SHP77 treated with DMSO at 0.1 percent for 48 hours (cell line): ENCODE measurements around the gene RUVBL2.

Source experiments
- DNase-seq: peaks from one replicate; lab custom pipeline; 2025; lab: John Stamatoyannopoulos, UW

The RUVBL2 gene

DNA sequence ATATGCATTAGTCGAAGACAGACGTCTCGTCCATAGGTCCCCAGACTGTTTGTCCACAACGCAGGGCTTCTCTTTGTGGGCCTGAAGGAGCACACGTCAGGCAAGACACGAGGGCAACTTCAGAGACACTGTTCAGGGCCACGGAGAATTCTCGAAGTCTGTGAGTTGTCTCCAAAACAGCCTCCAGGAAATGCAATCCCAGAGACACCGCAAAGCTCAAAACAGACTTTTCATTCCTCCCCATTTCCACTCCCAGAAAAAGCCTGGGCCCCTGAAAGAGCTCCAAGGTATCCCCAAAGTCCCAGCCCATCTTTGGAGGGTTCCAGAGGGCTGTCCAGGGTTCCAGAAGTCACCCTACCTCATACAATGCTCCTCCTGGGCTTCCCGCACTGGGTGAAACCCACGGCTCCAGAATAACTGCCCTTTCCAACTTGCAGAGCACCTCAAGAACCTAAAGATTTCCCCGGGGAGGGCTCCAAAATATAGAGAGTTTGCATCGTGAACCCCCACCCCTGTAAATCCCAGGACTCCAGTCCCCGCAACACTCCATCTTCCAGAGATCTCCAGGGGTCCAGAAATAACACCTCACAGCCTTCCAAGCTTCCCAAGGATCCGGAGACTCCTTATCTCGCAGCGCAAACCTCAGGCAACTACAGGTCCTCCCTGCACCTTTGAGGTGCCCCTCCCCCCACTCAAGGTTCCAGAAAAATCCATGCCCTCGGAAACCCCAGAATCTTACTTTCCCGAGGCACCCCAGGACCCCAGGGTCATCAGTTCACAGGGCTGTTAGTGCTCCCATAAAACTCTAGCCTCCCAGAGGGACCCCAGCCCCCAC is 29.3 kb upstream of the RUVBL2 start:
- DNase-seq: no peak

- DNase-seq: peak; percentile 88
Observed at GRCh38 chr19:48965040-48965805, 28.5 kb upstream of the RUVBL2 start, which contains the start of gene FTL. TSS of gene FTL (plus strand) at chr19:48965309. CDS start at chr19:48965508, 199 bp downstream.

- peak; percentile 72 for DNase-seq
Observed at GRCh38 chr19:48965806-48966540, 27.7 kb upstream of the RUVBL2 start.

GRCh38 chr19:48966541-48967345 is 26.9 kb upstream of the RUVBL2 start:
- no peak for DNase-seq

DNA sequence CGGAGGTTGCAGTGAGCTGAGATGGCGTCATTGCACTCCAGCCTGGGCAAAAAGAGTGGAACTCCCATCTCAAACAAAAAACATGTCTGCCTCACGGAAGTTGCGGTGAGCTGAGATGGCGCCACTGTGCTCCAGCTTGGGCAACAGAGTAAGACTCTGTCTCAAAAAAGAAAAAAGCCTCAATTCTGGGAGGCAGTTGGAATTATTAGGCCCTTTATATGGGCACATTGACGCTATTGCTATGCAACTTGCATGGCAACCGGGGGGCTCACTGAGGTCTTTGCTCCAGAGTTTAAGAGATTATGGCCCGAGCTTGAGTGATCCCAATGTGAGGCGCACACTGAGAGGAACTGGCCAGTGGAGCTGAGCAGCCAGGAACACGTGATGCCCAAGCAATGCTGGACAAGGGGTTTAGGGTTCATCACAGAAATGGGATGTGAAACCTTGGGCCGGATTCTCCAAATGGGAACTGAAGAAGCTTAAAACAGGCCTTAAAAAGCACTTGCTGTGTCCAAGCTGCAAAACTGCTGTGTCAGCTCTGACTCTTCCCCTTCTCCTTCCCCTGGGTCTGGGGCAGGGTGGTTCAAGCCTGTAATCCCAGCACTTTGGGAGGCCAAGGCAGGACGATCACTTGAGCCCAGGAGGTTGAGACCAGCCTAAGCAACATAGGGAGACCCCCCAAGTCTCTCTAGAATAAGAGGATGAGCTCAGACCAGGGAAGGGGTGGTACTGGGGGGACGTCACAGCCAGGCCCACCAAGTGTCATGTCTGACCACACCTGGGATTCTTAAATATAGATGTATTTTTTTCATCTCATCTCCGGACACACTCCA is 26.1 kb upstream of the RUVBL2 start:
- no peak for DNase-seq

- no peak for DNase-seq
Observed at GRCh38 chr19:48968179-48968661, 25.5 kb upstream of the RUVBL2 start.

GRCh38 chr19:48968813-48969218 is 24.9 kb upstream of the RUVBL2 start:
- DNase-seq: no peak

DNA sequence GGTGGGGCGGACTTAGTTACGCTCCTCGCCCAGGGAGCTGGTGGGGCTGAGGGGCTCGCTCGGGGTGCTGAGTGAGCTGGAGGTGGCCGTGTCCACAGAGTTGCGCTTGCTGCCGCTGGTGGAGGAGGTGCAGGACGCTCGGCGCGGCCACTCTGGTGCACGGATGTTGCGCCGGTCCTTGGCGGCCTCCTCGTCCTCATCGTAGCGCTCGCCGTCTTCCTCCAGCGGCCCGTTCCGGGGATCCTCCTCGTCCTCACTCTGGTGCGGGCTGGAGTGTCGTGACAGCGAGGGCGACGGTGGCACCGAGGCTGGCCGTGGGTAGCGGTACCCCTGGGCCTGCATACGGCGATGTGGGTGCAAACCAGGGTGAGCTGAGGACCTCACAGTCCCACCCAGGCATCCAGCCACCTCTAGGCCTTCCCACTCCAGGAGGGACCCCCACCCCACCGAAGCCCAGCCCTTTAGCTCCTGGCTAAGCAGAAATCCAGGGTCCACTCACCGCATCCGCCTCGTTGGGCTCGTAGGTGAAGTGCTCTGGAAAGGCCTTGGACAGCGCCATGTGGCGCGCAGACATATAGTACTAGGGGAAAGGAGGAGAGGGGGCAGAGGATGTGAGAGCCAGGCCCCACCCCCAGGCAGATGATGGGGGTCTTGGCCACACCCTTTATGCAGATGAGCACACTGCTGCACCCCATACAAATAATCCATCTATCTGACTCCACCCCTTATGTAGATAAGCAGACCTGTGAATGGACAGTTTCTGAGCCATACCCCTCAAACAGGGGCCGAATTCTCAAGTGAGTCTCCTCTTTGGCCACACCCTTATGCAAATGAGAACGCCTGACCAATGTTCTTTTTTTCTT is 24.2 kb upstream of the RUVBL2 start:
- no peak for DNase-seq

DNA sequence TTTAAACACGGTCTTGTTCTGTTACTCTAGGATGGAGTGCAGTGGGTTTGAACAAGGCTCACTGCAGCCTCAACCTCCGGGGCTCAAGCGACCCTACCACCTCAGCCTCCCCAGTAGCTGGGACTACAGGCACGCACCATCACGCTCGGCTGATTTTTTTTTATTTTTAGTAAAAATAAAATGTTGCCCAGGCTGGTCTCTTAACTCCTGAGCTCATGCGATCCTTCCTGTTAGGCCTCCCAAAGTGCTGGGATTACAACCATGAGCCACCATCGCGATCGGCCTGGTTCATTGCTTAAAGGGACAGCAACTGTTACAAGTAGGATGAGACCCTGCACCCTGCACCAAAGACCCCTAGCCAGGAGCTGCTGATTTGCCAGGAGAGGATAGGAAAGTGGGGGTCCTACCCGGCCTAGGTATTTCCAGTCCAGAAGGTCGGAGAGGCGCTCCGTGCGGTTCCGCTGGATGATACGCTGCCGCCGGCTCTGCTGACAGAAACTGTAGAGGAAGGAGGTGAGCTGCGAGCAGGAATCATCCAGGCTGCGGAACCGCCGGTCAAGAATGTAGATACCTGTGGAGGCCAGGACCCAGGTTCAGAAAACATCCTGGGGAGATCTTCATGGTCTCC is 23.4 kb upstream of the RUVBL2 start:
- no peak for DNase-seq

DNA sequence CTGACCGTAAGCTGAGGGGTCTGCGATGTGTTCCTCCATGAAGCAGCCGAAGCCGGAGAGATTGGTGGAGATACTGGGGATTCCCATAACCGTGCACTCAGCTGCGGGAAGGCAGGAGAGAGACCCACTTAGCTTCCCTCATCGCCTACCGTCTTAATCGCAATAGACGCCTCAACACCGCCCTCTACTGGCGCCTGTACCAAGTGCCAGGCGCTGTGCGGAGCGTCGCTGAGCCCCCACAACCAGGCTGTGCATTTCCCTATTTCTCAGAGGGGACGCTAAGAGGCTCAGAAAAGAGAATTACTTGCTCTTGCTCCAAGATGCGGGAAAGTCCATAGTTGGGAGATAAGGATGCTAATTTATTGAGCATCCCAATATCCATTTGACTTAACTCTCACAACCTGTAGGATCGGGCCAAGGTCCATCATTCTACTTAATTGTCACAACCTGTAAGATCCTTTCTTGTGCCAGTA is 22.7 kb upstream of the RUVBL2 start:
- DNase-seq: peak; percentile 45

DNA sequence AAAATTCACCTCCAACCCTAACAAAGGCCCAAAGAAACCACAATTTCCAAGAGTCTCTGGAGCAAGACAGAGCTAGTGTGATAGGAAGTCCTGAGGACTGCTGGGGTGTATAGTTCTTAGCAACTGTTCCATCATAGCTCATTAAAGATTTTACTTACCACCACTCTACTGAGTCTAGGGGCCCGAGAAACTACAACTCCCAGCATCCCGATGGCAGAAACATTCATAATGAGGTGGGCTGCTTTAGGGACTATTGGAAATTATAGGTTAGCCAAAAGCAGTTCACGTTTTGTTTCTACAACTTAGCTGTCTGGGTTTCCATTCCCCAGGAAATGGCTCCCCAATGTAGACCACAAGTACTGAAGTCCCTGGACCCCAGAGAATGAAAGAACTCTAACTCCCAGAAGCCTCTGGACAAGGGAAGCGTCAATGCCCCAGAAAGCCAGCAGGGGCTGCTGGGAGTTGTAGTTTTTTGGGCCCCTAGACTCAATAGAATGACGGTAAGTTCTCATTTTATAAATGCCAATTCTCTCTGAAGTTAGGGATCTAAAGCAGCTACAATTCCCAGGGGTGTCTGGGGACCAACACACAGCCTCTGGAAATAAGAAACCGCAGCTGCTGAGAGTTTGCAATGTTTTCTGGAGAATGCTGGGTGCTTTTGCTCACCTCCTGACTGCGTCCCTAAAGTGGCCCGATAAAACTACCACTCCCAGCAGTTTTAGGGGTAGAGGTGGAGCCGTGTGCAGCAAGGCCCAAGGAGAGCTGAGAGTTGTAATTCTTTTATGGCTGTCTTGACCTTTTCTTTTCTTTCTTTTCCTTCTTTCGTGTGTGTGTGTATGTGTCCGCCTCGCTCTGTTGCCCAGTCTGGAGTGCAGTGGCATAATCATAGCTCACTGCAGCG is 17.5 kb upstream of the RUVBL2 start:
- DNase-seq: no peak

GRCh38 chr19:48977061-48977460 is 16.6 kb upstream of the RUVBL2 start:
- DNase-seq: no peak

GRCh38 chr19:48982280-48982679 is 11.4 kb upstream of the RUVBL2 start:
- DNase-seq: no peak

DNA sequence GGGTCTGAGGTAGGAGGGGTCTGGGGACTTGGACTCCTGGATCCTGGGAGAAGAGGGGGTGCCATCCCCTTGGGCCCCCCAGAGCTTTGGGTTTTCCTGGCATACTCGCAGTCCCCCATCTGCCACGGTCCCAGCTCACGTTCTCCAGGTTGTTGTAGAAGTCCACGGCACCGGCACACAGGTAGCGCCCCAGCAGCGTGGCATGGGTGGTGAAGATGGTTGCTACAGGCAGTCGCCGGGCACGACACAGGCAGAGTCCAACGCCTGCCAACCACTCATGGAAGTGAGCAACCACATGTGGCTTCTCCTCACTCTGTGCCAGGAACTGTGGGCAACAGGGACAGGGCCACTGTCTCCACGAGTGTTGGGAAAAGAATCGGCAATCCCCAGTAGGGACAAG is 8.0 kb upstream of the RUVBL2 start:
- no peak for DNase-seq

- DNase-seq: no peak
Observed at GRCh38 chr19:48986211-48986610, 7.5 kb upstream of the RUVBL2 start.

- no peak for DNase-seq
Observed at GRCh38 chr19:48987323-48987722, 6.4 kb upstream of the RUVBL2 start.

DNA sequence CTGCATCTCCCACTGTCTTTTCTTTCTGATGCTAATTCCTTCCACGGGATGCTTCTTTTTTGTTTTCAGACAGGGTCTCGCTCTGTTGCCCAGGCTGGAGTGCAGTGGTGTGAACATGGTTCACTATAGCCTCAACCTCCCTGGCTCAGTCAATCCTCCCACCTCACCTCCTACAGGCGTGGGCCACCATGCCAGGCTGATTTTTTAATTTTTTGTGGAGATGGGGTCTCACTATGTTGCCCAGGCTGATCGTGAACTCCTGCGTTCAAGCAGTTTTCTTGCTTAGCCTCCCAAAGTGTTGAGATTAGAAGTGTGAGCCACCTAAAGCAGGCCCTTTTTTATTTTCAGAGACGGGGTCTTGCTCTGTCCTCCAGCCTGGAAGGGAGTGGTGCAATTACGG is 5.4 kb upstream of the RUVBL2 start:
- no peak for DNase-seq

- DNase-seq: no peak
Observed at GRCh38 chr19:48988860-48989259, 4.8 kb upstream of the RUVBL2 start.
